Upper lobe of right lung (tissue), 1 donor: Measurements from ENCODE around the gene CBL. TPM values are rescaled to one million over a fixed set of nuclear protein-coding genes. Genes with fewer than 3 reads are reported as not detected.

ENCODE experiments used
- ATAC-seq: fragments of 200-7000 bp; cut with Tn5 transposase; one replicate; pipeline ENCODE4 v1.9.1; 2020; ENCODE audit warnings: mild to moderate bottlenecking, moderate library complexity
- DNase-seq: peaks from one replicate; pipeline ENCODE4 v3.0.0-alpha.2; 2020
- H3K27ac ChIP-seq: fragments of 200-600 bp; one replicate; pipeline ENCODE4 v1.8.0; 2022
- H3K27me3 ChIP-seq: fragments of 200-600 bp; one replicate; pipeline ENCODE4 v1.8.0; 2022; ENCODE audit warnings: mild to moderate bottlenecking
- H3K36me3 ChIP-seq: fragments of 200-600 bp; one replicate; pipeline ENCODE4 v1.8.0; 2022
- H3K4me1 ChIP-seq: fragments of 200-600 bp; one replicate; pipeline ENCODE4 v1.8.0; 2022
- H3K4me3 ChIP-seq: fragments of 200-600 bp; one replicate; pipeline ENCODE4 v1.8.0; 2022; ENCODE audit warnings: mild to moderate bottlenecking
- H3K9me3 ChIP-seq: fragments of 200-600 bp; one replicate; pipeline ENCODE4 v1.8.0; 2022
- CTCF ChIP-seq: fragments of 200-600 bp; IDR thresholded peaks from one replicate; pipeline ENCODE4 v1.8.0; 2022; ENCODE audit warnings: antibody characterized with exemption
- intact Hi-C: fragments of 100-400 bp; cut with DNase I; formaldehyde crosslinking; loops from one replicate; pipeline ENCODE4 v1.11.0; 2022
- total RNA-seq: library from RNA; stranded (reverse); fragmentation: NEBNext Ultra II Directional; extraction: Animal tissue kit (Norgen Biotek cat#: 25700); gene quantifications from one replicate; pipeline ENCODE4 v1.2.1, GENCODE V29; 2021
- donor health status: DM: no; HTN: yes; CAD: no; lungs with severe emphysema.

Gene CBL
- total RNA-seq, 1 donor from 2014 or later = 30.0 TPM

- ATAC-seq (no peak), DNase-seq (no peak)
- H3K4me1 ChIP-seq = no peaks in the 10 kb centered on the region
- no peaks in the 10 kb centered on the region for H3K9me3 ChIP-seq
- no peak for TF ChIP-seq CTCF
- no peak overlapping the region for H3K4me3 ChIP-seq
- intact Hi-C loops = no loop called here
- no peaks in the 10 kb centered on the region for H3K27me3 ChIP-seq
- H3K27ac ChIP-seq = no peak overlapping the region
- H3K36me3 ChIP-seq = peaks cover 45% of the 10 kb centered on the region
Observed at GRCh38 chr11:119282495-119282894, 76.4 kb downstream of the CBL start.

GRCh38 chr11:119284344-119285157 lies 78.4 kb downstream of the CBL start:
- H3K36me3 ChIP-seq = peaks cover 47% of the 10 kb centered on the region
- ATAC-seq = peak; percentile 75

GRCh38 chr11:119285431-119285830 lies 79.3 kb downstream of the CBL start:
- no peak overlapping the region for H3K27ac ChIP-seq
- H3K9me3 ChIP-seq = no peaks in the 10 kb centered on the region
- no peaks in the 10 kb centered on the region for H3K27me3 ChIP-seq
- DNase-seq (no peak), ATAC-seq (no peak)
- H3K4me1 ChIP-seq = no peaks in the 10 kb centered on the region
- H3K36me3 ChIP-seq = peaks cover 51% of the 10 kb centered on the region
- intact Hi-C loops = no loop called here
- no peak overlapping the region for H3K4me3 ChIP-seq
- no peak for TF ChIP-seq CTCF

More at GRCh38 chr11:119284344-119285157, 78.4 kb downstream of the CBL start:
- Histone ChIP-seq H3K27me3 (no peaks in the 10 kb centered on the region), H3K9me3 (no peaks in the 10 kb centered on the region), H3K4me1 (no peaks in the 10 kb centered on the region), H3K27ac (no peak overlapping the region), H3K4me3 (no peak overlapping the region)
- intact Hi-C loops = no loop called here
- no peak for DNase-seq
- peak; percentile 50 for TF ChIP-seq CTCF

- Histone ChIP-seq H3K36me3 (peaks cover 56% of the 10 kb centered on the region), H3K4me1 (no peaks in the 10 kb centered on the region), H3K9me3 (no peaks in the 10 kb centered on the region), H3K27me3 (no peaks in the 10 kb centered on the region), H3K27ac (no peak overlapping the region), H3K4me3 (no peak overlapping the region)
- DNase-seq = no peak
- ATAC-seq = no peak
- no peak for TF ChIP-seq CTCF
- intact Hi-C loops = no loop called here
Observed at GRCh38 chr11:119288219-119288618, 82.1 kb downstream of the CBL start.

- Histone ChIP-seq H3K27me3 (no peaks in the 10 kb centered on the region), H3K9me3 (no peaks in the 10 kb centered on the region), H3K36me3 (peaks cover 54% of the 10 kb centered on the region), H3K4me3 (no peak overlapping the region), H3K4me1 (no peaks in the 10 kb centered on the region), H3K27ac (no peak overlapping the region)
- intact Hi-C loops = no loop called here
- TF ChIP-seq CTCF = no peak
- DNase-seq (no peak), ATAC-seq (no peak)
Observed at GRCh38 chr11:119290894-119291497, 84.9 kb downstream of the CBL start.
